ENCODE results near the gene SLC16A9.
"Not testable (repeated sequence)": the region's sequence is repeated elsewhere in the genome, so short reads cannot be mapped to it uniquely, and the experiment has no call there.

- not testable (repeated sequence) for TF ChIP-seq CTCF (IDR thresholded peaks at IDR 0.05; ENCODE audit: borderline replicate concordance, extremely low read depth, low read length, poor library complexity, severe bottlenecking); EZH2 (IDR thresholded peaks at IDR 0.05; ENCODE audit: borderline replicate concordance, low read depth, low read length, severe bottlenecking)
Measured at GRCh38 chr10:59744762-59745161, 35.1 kb upstream of the SLC16A9 start.
